GM23338 (cell line): ENCODE measurements around the gene DAO. TPM values are rescaled to one million over a fixed set of nuclear protein-coding genes. Genes with fewer than 3 reads are reported as not detected.

Experiments used
- ATAC-seq: fragments of 200-7000 bp; cut with Tn5 transposase; 3 replicates; pipeline ENCODE4 v1.9.1; 2020
- DNase-seq: peaks from one replicate; pipeline ENCODE4 v3.0.0-alpha.2; 2015; ENCODE audit warnings: low spot score
- H2AFZ ChIP-seq: fragments of 200-600 bp; sonication (generic); 2 replicates; pipeline ENCODE4 v1.8.0; 2016; ENCODE audit warnings: antibody characterized with exemption, mild to moderate bottlenecking, moderate library complexity
- H3F3A ChIP-seq: fragments of 200-600 bp; sonication (generic); replicated peaks from 2 replicates; pipeline ENCODE4 v1.8.0; 2017; ENCODE audit warnings: antibody characterized with exemption, mixed run types, low read depth
- H3K27ac ChIP-seq: fragments of 200-600 bp; sonication (generic); 2 replicates; pipeline ENCODE4 v1.6.1; 2016; ENCODE audit warnings: low read depth
- H3K27me3 ChIP-seq: fragments of 200-600 bp; sonication (generic); 2 replicates; pipeline ENCODE4 v1.8.0; 2016; ENCODE audit warnings: mild to moderate bottlenecking, mixed run types, moderate library complexity; ENCODE audit not compliant: insufficient read depth
- H3K36me3 ChIP-seq: fragments of 200-600 bp; sonication (generic); 2 replicates; pipeline ENCODE4 v1.8.0; 2016; ENCODE audit warnings: mild to moderate bottlenecking; ENCODE audit not compliant: insufficient read depth
- H3K4me1 ChIP-seq: fragments of 200-600 bp; sonication (generic); 2 replicates; pipeline ENCODE4 v1.8.0; 2016; ENCODE audit warnings: mild to moderate bottlenecking, moderate library complexity; ENCODE audit not compliant: insufficient read depth
- H3K4me2 ChIP-seq: fragments of 200-600 bp; sonication (generic); 2 replicates; pipeline ENCODE4 v1.7.1; 2017; ENCODE audit warnings: mixed run types
- H3K4me3 ChIP-seq: fragments of 200-600 bp; sonication (generic); 2 replicates; pipeline ENCODE4 v1.6.1; 2016; ENCODE audit warnings: mixed run types
- H3K79me2 ChIP-seq: fragments of 200-600 bp; sonication (generic); replicated peaks from 2 replicates; pipeline ENCODE4 v1.8.0; 2017; ENCODE audit warnings: mild to moderate bottlenecking; ENCODE audit not compliant: insufficient read depth
- H3K9me2 ChIP-seq: fragments of 200-600 bp; sonication (generic); 2 replicates; pipeline ENCODE4 v1.8.0; 2017; ENCODE audit not compliant: insufficient read depth
- H4K20me1 ChIP-seq: fragments of 200-600 bp; sonication (generic); replicated peaks from 2 replicates; pipeline ENCODE4 v1.8.0; 2017; ENCODE audit warnings: mild to moderate bottlenecking; ENCODE audit not compliant: insufficient read depth
- H3K27ac Mint-ChIP-seq: 2 replicates; pipeline ENCODE4 v1.8.0; 2020; ENCODE audit warnings: inconsistent platforms, mild to moderate bottlenecking, moderate library complexity, mixed read lengths
- H3K27me3 Mint-ChIP-seq: 3 replicates; pipeline ENCODE4 v1.8.0; 2022; ENCODE audit warnings: low read depth, mild to moderate bottlenecking, moderate library complexity, mixed read lengths, inconsistent platforms; ENCODE audit not compliant: insufficient read depth, poor library complexity
- H3K36me3 Mint-ChIP-seq: 3 replicates; pipeline ENCODE4 v1.8.0; 2021; ENCODE audit warnings: low read depth, mild to moderate bottlenecking, inconsistent platforms, moderate library complexity, mixed read lengths
- H3K4me1 Mint-ChIP-seq: 3 replicates; pipeline ENCODE4 v1.8.0; 2020; ENCODE audit warnings: mild to moderate bottlenecking, inconsistent platforms, mixed read lengths
- H3K4me3 Mint-ChIP-seq: 3 replicates; pipeline ENCODE4 v1.8.0; 2021; ENCODE audit warnings: moderate library complexity, mild to moderate bottlenecking, inconsistent platforms, mixed read lengths
- H3K9me3 Mint-ChIP-seq: 3 replicates; pipeline ENCODE4 v1.8.0; 2020; ENCODE audit warnings: moderate library complexity, mild to moderate bottlenecking, inconsistent platforms, mixed read lengths
- CREB1 ChIP-seq: fragments of 250-450 bp; sonication (Bioruptor Pico); IDR thresholded peaks from 2 replicates; pipeline ENCODE4 v1.5.0; 2020; ENCODE audit warnings: low read depth, mild to moderate bottlenecking, moderate library complexity
- EZH2 ChIP-seq: fragments of 200-600 bp; sonication (generic); IDR thresholded peaks from one replicate; pipeline ENCODE4 v1.8.0; 2017; ENCODE audit warnings: antibody characterized with exemption, mild to moderate bottlenecking, low read depth; ENCODE audit not compliant: unreplicated experiment
- NANOG ChIP-seq: IDR thresholded peaks from 2 replicates; pipeline ENCODE4 v1.6.1; 2016; ENCODE audit warnings: antibody characterized with exemption, borderline replicate concordance
- POLR2AphosphoS5 ChIP-seq: IDR thresholded peaks from 2 replicates; pipeline ENCODE4 v1.6.1; 2016; ENCODE audit warnings: antibody characterized with exemption, low read depth
- REST ChIP-seq: IDR thresholded peaks from one replicate; pipeline ENCODE4 v1.6.1; 2018; ENCODE audit warnings: antibody characterized with exemption; ENCODE audit not compliant: unreplicated experiment
- ZNF114 ChIP-seq: fragments of 250-450 bp; sonication (Bioruptor Pico); IDR thresholded peaks from 2 replicates; pipeline ENCODE4 v1.5.0; 2020; ENCODE audit warnings: mild to moderate bottlenecking, moderate library complexity
- ZNF462 ChIP-seq: fragments of 250-450 bp; sonication (Bioruptor Pico); IDR thresholded peaks from 2 replicates; pipeline ENCODE4 v1.5.0; 2020; ENCODE audit warnings: mild to moderate bottlenecking, moderate library complexity
- polyA plus RNA-seq: library from polyadenylated mRNA; unstranded; fragments of >200 nt; fragmentation: Nextera tagmentation; extraction: Ambion mirVana; gene quantifications from 2 replicates; pipeline ENCODE4 v1.2.1, GENCODE V29; 2016
- total RNA-seq: library from RNA; depleted of rRNA; stranded (reverse); fragments of >200 nt; shearing (Covaris generic); gene quantifications from 2 replicates; pipeline ENCODE4 v1.2.3, GENCODE V29; 2014

Gene DAO
- total and polyA plus RNA-seq, 2 experiments from 2014 or later, result not detected

GRCh38 chr12:108831309-108831991 is 48.4 kb upstream of the DAO start:
- Histone ChIP-seq H4K20me1 (no peaks in the 10 kb centered on the region; the same call in 1 of the 2 replicates), H3K9me2 (no peaks in the 10 kb centered on the region), H3K4me1 (peaks cover 18% of the 10 kb centered on the region; the same call in 1 of the 2 replicates), H3K27ac (no peak overlapping the region), H3F3A (no peaks in the 10 kb centered on the region), H3K4me3 (no peak overlapping the region), H3K36me3 (no peaks in the 10 kb centered on the region; the same call in 1 of the 2 replicates), H2AFZ (no peak overlapping the region), H3K4me2 (no peak overlapping the region), H3K79me2 (peaks cover 3% of the 10 kb centered on the region; the same call in 1 of the 2 replicates), H3K27me3 (no peaks in the 10 kb centered on the region)
- ATAC-seq (no peak), DNase-seq (no peak)
- no peaks in the 10 kb centered on the region for H3K9me3 Mint-ChIP-seq
- no peak overlapping the region for H3K4me3 Mint-ChIP-seq
- no peak overlapping the region for H3K27ac Mint-ChIP-seq
- no peaks in the 10 kb centered on the region for H3K27me3 Mint-ChIP-seq
- peaks cover 2% of the 10 kb centered on the region; the same call in 2 of the 3 replicates for H3K36me3 Mint-ChIP-seq
- no peak for TF ChIP-seq NANOG
- TF ChIP-seq POLR2AphosphoS5, result no peak
- no peak for TF ChIP-seq EZH2
- TF ChIP-seq CREB1, result no peak
- no peak for TF ChIP-seq ZNF462
- no peak for TF ChIP-seq REST
- no peak for TF ChIP-seq ZNF114 (CRISPR knock-in tag)
- H3K4me1 Mint-ChIP-seq, result peaks cover 16% of the 10 kb centered on the region
